NCI-H510A treated with DMSO at 0.1 percent for 48 hours (cell line): ENCODE results near the gene MYD88.
"Not testable (repeated sequence)": the region's sequence is repeated elsewhere in the genome, so short reads cannot be mapped to it uniquely, and the experiment has no call there.

Experiments used
- DNase-seq: peaks from one replicate; lab custom pipeline; 2025; lab: John Stamatoyannopoulos, UW

The MYD88 gene

GRCh38 chr3:38126121-38126892 is 12.2 kb upstream of the MYD88 start:
- no peak for DNase-seq

GRCh38 chr3:38127611-38128302 is 10.7 kb upstream of the MYD88 start:
- no peak for DNase-seq

- DNase-seq, result no peak
Measured at GRCh38 chr3:38128303-38128655, 10.2 kb upstream of the MYD88 start.

- no peak for DNase-seq
Measured at GRCh38 chr3:38129058-38129457, 9.4 kb upstream of the MYD88 start.

GRCh38 chr3:38130631-38131065 is 7.8 kb upstream of the MYD88 start:
- DNase-seq, result no peak

GRCh38 chr3:38131621-38132369 is 6.7 kb upstream of the MYD88 start:
- no peak for DNase-seq

GRCh38 chr3:38133209-38133556 is 5.3 kb upstream of the MYD88 start:
- DNase-seq, result no peak

- DNase-seq, result no peak
Measured at GRCh38 chr3:38133557-38134405, 4.7 kb upstream of the MYD88 start.

- not testable (repeated sequence) for DNase-seq
Measured at GRCh38 chr3:38134517-38135143, 3.8 kb upstream of the MYD88 start.

- DNase-seq, result not testable (repeated sequence)
Measured at GRCh38 chr3:38135621-38136277, 2.7 kb upstream of the MYD88 start.

GRCh38 chr3:38136393-38136776 is 2.1 kb upstream of the MYD88 start:
- no peak for DNase-seq

GRCh38 chr3:38136777-38137614 is 1.5 kb upstream of the MYD88 start, which contains the start of gene ACAA1:
Gene ACAA1, minus strand, starts transcription at chr3:38137127. Its CDS starts 92 bp downstream, at chr3:38137035.
- DNase-seq, result peak; percentile 93

- peak; percentile 75 for DNase-seq
Measured at GRCh38 chr3:38137615-38138348, 679 bp upstream of the MYD88 start.

GRCh38 chr3:38139191-38139590 is 730 bp downstream of the MYD88 start:
- no peak for DNase-seq

GRCh38 chr3:38139652-38140051 is 1.2 kb downstream of the MYD88 start:
- DNase-seq, result no peak

- DNase-seq, result no peak
Measured at GRCh38 chr3:38140326-38141172, 2.1 kb downstream of the MYD88 start.

- no peak for DNase-seq
Measured at GRCh38 chr3:38141173-38141951, 2.9 kb downstream of the MYD88 start.

- DNase-seq, result no peak
Measured at GRCh38 chr3:38141952-38142273, 3.5 kb downstream of the MYD88 start.
